GM19324 (cell line): ENCODE measurements around the gene RMI1.
"Not testable (repeated sequence)": the region's sequence is repeated elsewhere in the genome, so short reads cannot be mapped to it uniquely, and the experiment has no call there.

Experiments
- ATAC-seq: cut with Tn5 transposase; IDR thresholded peaks from one replicate; pipeline ENCODE4 v1.9.1; 2021; ENCODE audit warnings: mild to moderate bottlenecking, moderate library complexity; ENCODE audit not compliant: unreplicated experiment, low FRiP score

Gene RMI1

GRCh38 chr9:84001621-84002020 lies 21.0 kb downstream of the RMI1 start:
- ATAC-seq = no peak

GRCh38 chr9:84002344-84002743 lies 21.7 kb downstream of the RMI1 start:
- no peak for ATAC-seq

- no peak for ATAC-seq
Observed at GRCh38 chr9:84003246-84003645, 22.6 kb downstream of the RMI1 start.

- ATAC-seq = no peak
Observed at GRCh38 chr9:84007662-84008061, 27.1 kb downstream of the RMI1 start.

- ATAC-seq = no peak
Observed at GRCh38 chr9:84024041-84024575, 43.5 kb downstream of the RMI1 start.

- no peak for ATAC-seq
Observed at GRCh38 chr9:84027201-84027600, 46.6 kb downstream of the RMI1 start.

GRCh38 chr9:84031534-84031933 lies 50.9 kb downstream of the RMI1 start:
- ATAC-seq = no peak

GRCh38 chr9:84041857-84042256 lies 61.3 kb downstream of the RMI1 start:
- not testable (repeated sequence) for ATAC-seq

GRCh38 chr9:84045481-84046097 lies 65.0 kb downstream of the RMI1 start:
- ATAC-seq = no peak
